ENCODE results near the gene BNC2. TPM values are rescaled to one million over a fixed set of nuclear protein-coding genes. Genes with fewer than 3 reads are reported as not detected.

The BNC2 gene
- total RNA-seq, 1 experiment from 2014 or later, result 11.7 TPM

GRCh38 chr9:16846367-16846766, 24.1 kb downstream of the BNC2 start:
- POLR2A ChIA-PET (ENCODE audit: unreplicated experiment), result interaction anchor here (0.6 kb wide), 1 partner anchor 123 kb away, joined by 6 read pairs; no protein-coding TSS in a partner anchor
- Histone ChIP-seq H3F3A (ENCODE audit: low read length, unreplicated experiment) (no peaks in the 10 kb centered on the region), H3K9me2 (replicated peaks; ENCODE audit: low read length) (no peaks in the 10 kb centered on the region), H3K4me3 (ENCODE audit: low read length) (no peak overlapping the region), H4K20me1 (ENCODE audit: low read length) (no peaks in the 10 kb centered on the region), H3K4me2 (ENCODE audit: low read length) (no peak overlapping the region), H3K79me2 (ENCODE audit: low read length) (no peaks in the 10 kb centered on the region), H2AFZ (ENCODE audit: low read length) (no peak overlapping the region), H3K27ac (ENCODE audit: low read length) (no peak overlapping the region), H3K4me1 (ENCODE audit: insufficient read depth, low read length) (no peaks in the 10 kb centered on the region), H3K27me3 (ENCODE audit: low read length) (no peaks in the 10 kb centered on the region), H3K9me3 (ENCODE audit: low read length) (no peaks in the 10 kb centered on the region), H3K9ac (ENCODE audit: low read length) (no peak overlapping the region), H3K36me3 (ENCODE audit: low read depth, low read length) (no peaks in the 10 kb centered on the region)
- no TSS peak for BruUV-seq (replicated peaks)
- CTCF ChIA-PET, result no interaction called here
- ATAC-seq (no peak), DNase-seq (no peak)
- intact Hi-C loops (cut with micrococcal nuclease), result no loop called here
- TF ChIP-seq EZH2phosphoT487 (IDR thresholded peaks at IDR 0.05; ENCODE audit: borderline replicate concordance, low read length), result no peak
- no peak for TF ChIP-seq EZH2 (IDR thresholded peaks at IDR 0.05; ENCODE audit: low read length, unreplicated experiment)
- TF ChIP-seq CTCF (conservative IDR thresholded peaks at IDR 0.05; ENCODE audit: low read depth, low read length), result no peak

- ChIA-PET POLR2A (ENCODE audit: unreplicated experiment) (no interaction called here), CTCF (no interaction called here)
- H3K4me2 ChIP-seq (ENCODE audit: low read length), result no peak overlapping the region
- TF ChIP-seq EZH2phosphoT487 (IDR thresholded peaks at IDR 0.05; ENCODE audit: borderline replicate concordance, low read length) (no peak), CTCF (conservative IDR thresholded peaks at IDR 0.05; ENCODE audit: low read depth, low read length) (no peak), EZH2 (IDR thresholded peaks at IDR 0.05; ENCODE audit: low read length, unreplicated experiment) (no peak)
- intact Hi-C loops (cut with micrococcal nuclease), result no loop called here
- no peaks in the 10 kb centered on the region for H4K20me1 ChIP-seq (ENCODE audit: low read length)
- no peak for DNase-seq
- no peak for ATAC-seq
- no peaks in the 10 kb centered on the region for H3K4me1 ChIP-seq (ENCODE audit: insufficient read depth, low read length)
- BruUV-seq (replicated peaks), result no TSS peak
- H3F3A ChIP-seq (ENCODE audit: low read length, unreplicated experiment), result no peaks in the 10 kb centered on the region
- H3K79me2 ChIP-seq (ENCODE audit: low read length), result no peaks in the 10 kb centered on the region
- no peak overlapping the region for H3K9ac ChIP-seq (ENCODE audit: low read length)
- no peaks in the 10 kb centered on the region for H3K9me3 ChIP-seq (ENCODE audit: low read length)
- no peaks in the 10 kb centered on the region for H3K36me3 ChIP-seq (ENCODE audit: low read depth, low read length)
- H3K4me3 ChIP-seq (ENCODE audit: low read length), result no peak overlapping the region
- no peak overlapping the region for H2AFZ ChIP-seq (ENCODE audit: low read length)
- no peaks in the 10 kb centered on the region for H3K9me2 ChIP-seq (replicated peaks; ENCODE audit: low read length)
- H3K27me3 ChIP-seq (ENCODE audit: low read length), result no peaks in the 10 kb centered on the region
- no peak overlapping the region for H3K27ac ChIP-seq (ENCODE audit: low read length)
Measured at GRCh38 chr9:16834817-16835216, 35.7 kb downstream of the BNC2 start.

- H3K27ac ChIP-seq (ENCODE audit: low read length), result no peak overlapping the region
- no peak for TF ChIP-seq CTCF (conservative IDR thresholded peaks at IDR 0.05; ENCODE audit: low read depth, low read length)
- no peak for TF ChIP-seq EZH2 (IDR thresholded peaks at IDR 0.05; ENCODE audit: low read length, unreplicated experiment)
- TF ChIP-seq EZH2phosphoT487 (IDR thresholded peaks at IDR 0.05; ENCODE audit: borderline replicate concordance, low read length), result no peak
- H3K4me3 ChIP-seq (ENCODE audit: low read length), result no peak overlapping the region
- no peaks in the 10 kb centered on the region for H3K9me2 ChIP-seq (replicated peaks; ENCODE audit: low read length)
- no peaks in the 10 kb centered on the region for H4K20me1 ChIP-seq (ENCODE audit: low read length)
- no peaks in the 10 kb centered on the region for H3K36me3 ChIP-seq (ENCODE audit: low read depth, low read length)
- no peaks in the 10 kb centered on the region for H3K9me3 ChIP-seq (ENCODE audit: low read length)
- peaks cover 7% of the 10 kb centered on the region for H3K4me1 ChIP-seq (ENCODE audit: insufficient read depth, low read length)
- ChIA-PET POLR2A (ENCODE audit: unreplicated experiment) (no interaction called here), CTCF (no interaction called here)
- H3F3A ChIP-seq (ENCODE audit: low read length, unreplicated experiment), result no peaks in the 10 kb centered on the region
- no TSS peak for BruUV-seq (replicated peaks)
- intact Hi-C loops (cut with micrococcal nuclease), result no loop called here
- no peak overlapping the region for H3K4me2 ChIP-seq (ENCODE audit: low read length)
- no peak for DNase-seq
- H3K27me3 ChIP-seq (ENCODE audit: low read length), result no peaks in the 10 kb centered on the region
- no peaks in the 10 kb centered on the region for H3K79me2 ChIP-seq (ENCODE audit: low read length)
- H2AFZ ChIP-seq (ENCODE audit: low read length), result no peak overlapping the region
- no peak overlapping the region for H3K9ac ChIP-seq (ENCODE audit: low read length)
- ATAC-seq, result no peak
Measured at GRCh38 chr9:16833296-16833835, 37.1 kb downstream of the BNC2 start.
